ENCODE data around the gene RNPS1.

DNA sequence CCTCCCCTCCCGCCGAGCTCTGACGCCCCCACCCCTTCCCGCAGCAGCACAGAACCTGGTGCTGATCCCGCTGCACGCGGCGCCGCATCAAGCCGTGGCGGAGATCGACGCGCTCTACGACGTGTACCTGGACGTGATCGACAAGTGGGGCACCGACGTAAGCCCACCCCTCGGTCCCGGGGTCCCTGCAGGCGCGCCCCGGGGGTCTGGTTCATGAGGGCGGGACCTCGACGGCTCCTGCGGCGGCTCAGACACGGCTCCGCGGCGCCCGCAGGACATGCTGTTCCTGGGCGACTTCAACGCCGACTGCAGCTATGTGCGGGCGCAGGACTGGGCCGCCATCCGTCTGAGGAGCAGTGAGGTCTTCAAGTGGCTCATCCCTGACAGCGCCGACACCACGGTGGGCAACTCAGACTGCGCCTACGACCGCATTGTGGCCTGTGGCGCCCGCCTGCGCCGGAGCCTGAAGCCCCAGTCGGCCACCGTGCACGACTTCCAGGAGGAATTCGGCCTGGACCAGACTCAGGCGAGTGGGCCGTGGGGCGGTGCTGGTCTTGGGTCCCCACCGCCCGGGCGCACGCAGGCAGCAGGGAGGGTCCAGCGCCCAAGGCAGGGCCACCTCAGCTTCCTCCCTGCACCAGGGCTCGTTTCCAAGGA, 30.3 kb downstream of the RNPS1 start:
- TF ChIP-seq CTCF (IDR thresholded peaks at IDR 0.05) = no peak
- no peak for TF ChIP-seq POLR2A (IDR thresholded peaks at IDR 0.05)

All from adrenal gland (tissue), 5 donors.